ENCODE measurements around the gene MED16.

DNA sequence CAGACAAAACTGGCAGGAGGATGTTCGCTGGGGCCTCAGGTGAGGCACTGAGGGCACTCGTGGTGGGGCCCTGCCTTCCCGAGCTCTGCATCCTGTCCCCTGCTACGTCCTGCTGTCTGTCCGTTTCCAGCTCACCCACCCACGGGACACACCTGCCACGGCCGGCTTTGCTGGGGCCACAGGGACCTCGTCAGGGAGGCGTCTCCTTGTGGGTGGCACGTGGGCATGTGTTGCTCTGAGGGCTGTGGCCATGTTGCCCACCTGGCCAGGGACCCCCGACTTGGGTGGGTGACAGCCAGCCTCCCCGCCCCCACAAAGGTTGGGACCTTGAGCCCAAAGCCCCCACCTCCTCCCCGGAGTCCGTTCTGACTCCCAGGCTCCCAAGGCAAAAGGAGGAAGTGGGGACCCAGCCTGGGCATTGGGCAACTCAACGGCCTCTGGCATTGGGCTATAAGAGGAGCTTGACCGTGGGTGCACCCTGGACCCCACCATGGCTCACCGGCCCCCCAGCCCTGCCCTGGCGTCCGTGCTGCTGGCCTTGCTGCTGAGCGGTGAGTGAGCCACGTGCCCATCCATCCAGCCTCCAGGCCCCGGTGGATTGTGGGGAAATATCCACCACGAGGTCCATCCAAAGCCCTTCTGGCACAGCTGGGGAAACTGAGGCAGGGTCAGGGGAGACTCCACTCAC is 52.3 kb downstream of the MED16 start, which contains the start of gene PRTN3:
- TF ChIP-seq, protein P1, sequence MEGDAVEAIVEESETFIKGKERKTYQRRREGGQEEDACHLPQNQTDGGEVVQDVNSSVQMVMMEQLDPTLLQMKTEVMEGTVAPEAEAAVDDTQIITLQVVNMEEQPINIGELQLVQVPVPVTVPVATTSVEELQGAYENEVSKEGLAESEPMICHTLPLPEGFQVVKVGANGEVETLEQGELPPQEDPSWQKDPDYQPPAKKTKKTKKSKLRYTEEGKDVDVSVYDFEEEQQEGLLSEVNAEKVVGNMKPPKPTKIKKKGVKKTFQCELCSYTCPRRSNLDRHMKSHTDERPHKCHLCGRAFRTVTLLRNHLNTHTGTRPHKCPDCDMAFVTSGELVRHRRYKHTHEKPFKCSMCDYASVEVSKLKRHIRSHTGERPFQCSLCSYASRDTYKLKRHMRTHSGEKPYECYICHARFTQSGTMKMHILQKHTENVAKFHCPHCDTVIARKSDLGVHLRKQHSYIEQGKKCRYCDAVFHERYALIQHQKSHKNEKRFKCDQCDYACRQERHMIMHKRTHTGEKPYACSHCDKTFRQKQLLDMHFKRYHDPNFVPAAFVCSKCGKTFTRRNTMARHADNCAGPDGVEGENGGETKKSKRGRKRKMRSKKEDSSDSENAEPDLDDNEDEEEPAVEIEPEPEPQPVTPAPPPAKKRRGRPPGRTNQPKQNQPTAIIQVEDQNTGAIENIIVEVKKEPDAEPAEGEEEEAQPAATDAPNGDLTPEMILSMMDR (IDR thresholded peaks at IDR 0.05): no peak
- TF ChIP-seq POLR2A (IDR thresholded peaks at IDR 0.05; ENCODE audit: low read depth) (no peak), POLR2AphosphoS5 (IDR thresholded peaks at IDR 0.05) (no peak), EP300 (IDR thresholded peaks at IDR 0.05) (no peak)
